Sciatic nerve (tissue), 2 donors: ENCODE data around the gene CTAGE15. TPM values are rescaled to one million over a fixed set of nuclear protein-coding genes. Genes with fewer than 3 reads are reported as not detected.
A peak's percentile ranks its signal among the peaks of the same experiment; 100 is the strongest.
"Not testable (repeated sequence)": the region's sequence is repeated elsewhere in the genome, so short reads cannot be mapped to it uniquely, and the experiment has no call there.

Experiments
- ATAC-seq: fragments of 200-7000 bp; cut with Tn5 transposase; one replicate; pipeline ENCODE4 v1.9.1; 2020; ENCODE audit warnings: mild to moderate bottlenecking, moderate library complexity
- DNase-seq: peaks from one replicate; pipeline ENCODE4 v3.0.0-alpha.2; 2020; ENCODE audit warnings: low spot score
- intact Hi-C: fragments of 100-400 bp; cut with DNase I; formaldehyde crosslinking; loops from one replicate; pipeline ENCODE4 v1.14.2; 2022
- total RNA-seq: library from RNA; stranded (reverse); fragmentation: NEBNext Ultra II Directional; extraction: Animal tissue kit (Norgen Biotek cat#: 25700); gene quantifications from one replicate; pipeline ENCODE4 v1.2.1, GENCODE V29; 2021
- donor health status: DM: no; HTN: no; CAD: no.
- donor health status: DM: no; HTN: no; CAD: no.

Gene CTAGE15, protein sequence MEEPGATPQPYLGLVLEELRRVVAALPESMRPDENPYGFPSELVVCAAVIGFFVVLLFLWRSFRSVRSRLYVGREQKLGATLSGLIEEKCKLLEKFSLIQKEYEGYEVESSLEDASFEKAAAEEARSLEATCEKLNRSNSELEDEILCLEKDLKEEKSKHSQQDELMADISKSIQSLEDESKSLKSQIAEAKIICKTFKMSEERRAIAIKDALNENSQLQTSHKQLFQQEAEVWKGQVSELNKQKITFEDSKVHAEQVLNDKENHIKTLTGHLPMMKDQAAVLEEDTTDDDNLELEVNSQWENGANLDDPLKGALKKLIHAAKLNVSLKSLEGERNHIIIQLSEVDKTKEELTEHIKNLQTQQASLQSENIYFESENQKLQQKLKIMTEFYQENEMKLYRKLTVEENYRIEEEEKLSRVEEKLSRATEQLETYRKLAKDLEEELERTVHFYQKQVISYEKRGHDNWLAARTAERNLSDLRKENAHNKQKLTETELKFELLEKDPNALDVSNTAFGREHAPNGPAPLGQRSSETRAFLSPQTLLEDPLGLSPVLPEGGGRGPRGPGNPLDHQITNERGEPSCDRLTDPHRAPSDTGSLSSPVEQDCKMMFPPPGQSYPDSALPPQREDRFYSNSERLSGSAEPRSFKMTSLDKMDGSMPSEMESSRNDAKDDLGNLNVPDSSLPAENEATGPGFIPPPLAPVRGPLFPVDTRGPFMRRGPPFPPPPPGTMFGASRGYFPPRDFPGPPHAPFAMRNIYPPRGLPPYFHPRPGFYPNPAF
- not detected for total RNA-seq

DNA sequence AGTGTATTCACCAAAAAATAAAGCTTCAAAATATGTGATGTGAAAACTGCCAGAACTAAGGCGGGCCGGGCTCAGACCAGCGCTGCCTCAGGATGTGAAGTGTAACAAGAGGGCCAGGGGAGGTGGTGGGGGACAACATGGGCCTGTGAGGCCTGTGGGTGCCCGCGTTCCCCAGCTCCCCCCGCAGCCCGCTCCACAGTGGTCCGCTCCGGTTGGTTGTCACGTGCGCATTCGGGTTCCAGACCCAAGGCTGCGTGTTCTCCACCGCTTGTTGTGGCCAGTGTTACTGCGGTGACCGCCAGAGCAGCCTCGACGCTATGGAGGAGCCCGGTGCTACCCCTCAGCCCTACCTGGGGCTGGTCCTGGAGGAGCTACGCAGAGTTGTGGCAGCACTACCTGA is at the start of gene CTAGE15:
TSS of gene CTAGE15 (plus strand) at position 301 of the 400 bp plus-strand sequence. CDS start at position 318, 17 bp downstream.
- ATAC-seq, intact Hi-C loops, DNase-seq: not testable (repeated sequence)

DNA sequence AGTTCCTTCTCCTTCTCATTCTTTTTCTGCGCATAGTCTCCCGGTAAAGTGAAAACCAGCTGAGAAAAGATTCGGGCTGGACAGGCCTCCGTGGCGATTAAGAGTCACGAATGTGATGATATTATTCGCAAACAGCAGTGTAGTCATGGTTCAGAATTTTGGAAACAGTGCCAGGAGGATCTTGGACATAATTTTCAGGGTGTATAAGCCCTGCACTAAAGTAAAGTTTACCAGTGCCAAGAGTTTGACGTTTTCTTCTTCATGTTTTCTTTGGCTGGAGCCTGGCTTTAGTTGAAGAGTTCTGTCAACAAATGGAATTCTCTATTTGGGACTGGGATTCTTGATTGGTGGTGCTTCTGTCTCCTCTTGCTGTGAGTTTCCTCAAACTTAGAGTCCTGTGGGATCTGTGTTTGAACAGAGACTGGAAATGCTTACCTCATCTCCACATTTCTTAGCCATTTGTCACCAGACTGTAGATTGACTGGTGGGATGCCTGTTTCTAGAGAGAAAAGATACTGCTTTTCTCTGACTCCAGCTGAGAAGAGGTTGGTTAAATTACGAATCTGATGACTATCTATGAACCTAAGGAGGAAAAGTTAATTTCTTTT is 49.2 kb upstream of the CTAGE15 start:
- intact Hi-C loops, DNase-seq: not testable (repeated sequence)
- peak; percentile 93 for ATAC-seq

DNA sequence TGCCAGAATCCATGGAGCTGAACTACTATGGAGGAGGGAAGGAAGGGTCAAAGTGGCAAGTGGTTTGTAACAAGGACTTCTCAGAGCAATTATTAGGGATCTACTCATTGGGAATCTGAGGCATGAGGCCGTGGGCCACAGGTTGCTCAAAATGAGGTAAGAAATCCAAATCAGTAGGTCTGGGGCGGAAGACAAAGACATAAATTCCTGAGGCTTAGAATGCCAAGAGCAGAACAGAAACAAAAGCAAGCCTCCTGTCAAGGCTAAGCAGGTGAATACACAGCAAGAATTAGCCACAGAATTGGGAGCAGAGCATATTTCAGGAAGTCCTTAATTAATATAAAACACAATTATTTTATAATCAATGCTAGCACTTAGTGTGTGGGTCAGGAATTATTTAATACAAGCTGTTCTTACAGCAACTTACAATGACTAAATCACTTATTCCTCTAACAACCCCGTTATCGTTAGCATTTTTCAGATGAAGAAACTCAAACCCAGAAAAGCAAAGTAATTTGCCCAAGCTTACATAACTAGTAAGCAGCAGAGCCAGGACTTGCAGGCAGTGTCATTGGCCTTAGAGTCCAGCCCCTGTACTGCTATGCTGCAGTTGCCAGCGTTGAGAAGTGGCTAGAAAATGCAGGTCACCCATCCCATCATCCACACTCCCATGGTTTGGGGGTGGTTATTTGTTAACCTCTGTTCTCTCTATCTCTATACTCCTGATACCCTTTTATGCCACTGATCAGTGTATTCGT is 40.3 kb upstream of the CTAGE15 start:
- ATAC-seq: peak; percentile 35
- intact Hi-C loops: not testable (repeated sequence)

DNA sequence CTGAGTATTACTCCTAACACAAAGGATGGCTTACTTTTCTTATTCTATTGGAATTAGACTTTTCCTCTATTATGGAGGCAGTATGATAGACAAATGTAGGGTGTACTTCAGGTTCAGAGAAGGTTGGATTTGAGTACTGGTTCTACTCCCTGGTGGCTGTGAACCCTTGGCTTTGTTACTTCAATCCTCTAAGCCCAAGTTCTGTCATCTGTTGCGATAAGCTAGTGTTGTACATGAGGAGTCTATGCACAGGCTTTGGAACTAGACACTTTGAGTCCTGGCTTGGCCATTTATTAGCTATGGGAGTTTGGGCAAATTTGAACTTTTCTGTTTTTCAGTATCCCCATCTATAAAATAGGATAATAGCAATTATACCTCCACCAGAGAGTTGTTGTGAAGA is 39.7 kb upstream of the CTAGE15 start:
- intact Hi-C loops, ATAC-seq, DNase-seq: not testable (repeated sequence)

More for the DNA sequence above, 40.3 kb upstream of the CTAGE15 start:
- not testable (repeated sequence) for DNase-seq

DNA sequence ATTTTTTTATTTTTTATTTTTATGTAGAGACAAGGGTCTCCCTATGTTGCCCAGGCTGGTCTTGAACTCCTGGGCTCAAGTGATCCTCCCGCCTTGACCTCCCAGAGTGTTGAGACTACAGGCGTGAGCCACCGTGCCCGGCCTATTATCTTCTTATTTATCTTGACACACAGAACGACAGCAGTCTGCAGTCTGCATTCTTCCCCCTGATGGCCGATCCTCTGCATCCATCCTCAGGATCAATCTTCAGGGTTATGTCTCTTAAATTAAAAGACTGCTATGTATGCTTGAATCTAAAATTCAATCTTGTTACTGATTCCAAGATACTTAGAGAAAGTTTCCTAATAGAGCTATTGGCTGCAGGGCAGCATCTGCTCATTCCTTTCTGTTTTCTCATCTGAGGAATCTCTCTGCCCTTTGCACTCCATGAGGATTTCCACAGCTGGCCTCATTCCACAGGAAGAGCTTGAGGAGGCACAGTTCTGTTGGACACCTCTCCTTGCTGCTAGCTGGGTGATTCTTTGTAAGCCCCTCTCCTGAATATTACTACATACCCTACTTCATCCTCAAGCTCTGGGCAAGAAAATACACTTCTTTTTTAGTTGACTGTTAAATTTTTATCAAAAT is 38.3 kb upstream of the CTAGE15 start:
- DNase-seq, intact Hi-C loops: not testable (repeated sequence)
- ATAC-seq: peak; percentile 97

DNA sequence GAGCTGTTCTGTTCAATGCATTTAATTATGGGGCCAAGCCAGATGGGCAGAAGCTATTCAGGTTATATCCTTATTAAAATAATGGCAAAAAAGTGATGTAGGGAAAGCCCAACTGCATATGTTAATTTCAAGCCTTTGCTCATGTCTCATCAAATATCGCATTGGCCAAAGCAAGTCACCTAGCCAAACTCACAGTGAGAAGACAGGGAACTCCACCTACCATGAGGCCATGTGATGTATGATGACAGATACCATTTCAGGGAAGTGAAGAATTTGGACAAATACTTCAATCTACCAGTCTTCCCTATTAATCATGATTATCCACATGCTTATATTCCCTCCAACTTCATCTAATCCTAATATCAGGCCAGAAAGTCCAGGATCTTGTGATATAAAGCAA is 35.2 kb upstream of the CTAGE15 start:
- intact Hi-C loops: not testable (repeated sequence)

DNA sequence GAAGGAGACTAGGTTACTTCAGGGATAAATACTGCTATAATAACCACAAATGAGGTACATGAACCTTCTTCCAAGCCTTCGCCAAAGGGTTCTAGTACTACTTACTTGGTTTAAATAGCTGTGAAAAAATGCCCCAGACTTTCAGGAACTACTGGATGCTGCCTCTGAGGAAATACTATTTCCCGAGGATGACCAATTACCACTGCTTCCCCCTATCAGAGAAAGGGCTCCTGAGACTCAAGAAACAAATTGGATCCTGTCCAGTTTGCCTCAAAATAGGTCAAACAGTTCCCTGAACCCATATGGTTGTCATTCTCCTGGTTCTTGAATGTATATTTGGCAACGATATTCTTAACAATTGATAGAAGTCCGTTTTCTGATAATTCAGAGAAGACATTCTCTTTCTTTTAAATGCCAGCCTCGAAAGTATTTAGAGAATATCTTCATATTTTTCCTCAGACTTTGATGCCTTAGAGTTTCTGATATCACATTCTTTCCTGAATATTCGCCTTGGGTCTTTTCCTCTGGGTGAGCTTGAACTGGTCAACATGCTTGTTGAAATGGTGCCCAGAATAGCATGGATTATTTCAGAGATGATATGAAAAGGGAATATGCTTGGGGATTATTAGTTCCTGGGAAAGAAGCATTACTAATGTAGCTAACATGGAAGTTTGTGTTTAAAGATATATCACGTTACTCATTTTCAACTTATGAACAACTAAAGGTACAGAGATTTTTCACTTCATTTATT is 28.1 kb upstream of the CTAGE15 start:
- intact Hi-C loops, DNase-seq: not testable (repeated sequence)
- ATAC-seq: peak; percentile 22

More for the DNA sequence above, 35.2 kb upstream of the CTAGE15 start:
- ATAC-seq, DNase-seq: not testable (repeated sequence)

DNA sequence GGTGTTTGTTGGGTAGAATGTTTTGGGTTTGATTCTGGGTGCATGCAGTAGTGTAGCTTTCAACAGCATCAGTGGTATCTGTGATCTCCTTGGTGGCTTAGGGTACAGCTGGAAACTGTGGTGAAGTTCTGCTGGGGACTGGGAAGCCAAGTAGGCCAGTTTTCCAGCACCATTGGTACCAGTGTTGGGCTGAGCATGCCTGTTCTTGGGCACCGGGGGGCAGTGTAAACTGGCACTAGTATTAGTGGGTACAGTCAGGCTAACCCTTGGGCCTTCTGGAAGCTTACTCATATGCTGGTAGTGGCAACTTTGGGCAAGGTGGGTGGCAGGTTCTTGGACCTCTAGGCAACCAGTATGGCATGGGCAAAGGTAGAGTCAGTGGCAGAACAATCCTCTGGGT is 15.6 kb upstream of the CTAGE15 start:
- not testable (repeated sequence) for ATAC-seq

DNA sequence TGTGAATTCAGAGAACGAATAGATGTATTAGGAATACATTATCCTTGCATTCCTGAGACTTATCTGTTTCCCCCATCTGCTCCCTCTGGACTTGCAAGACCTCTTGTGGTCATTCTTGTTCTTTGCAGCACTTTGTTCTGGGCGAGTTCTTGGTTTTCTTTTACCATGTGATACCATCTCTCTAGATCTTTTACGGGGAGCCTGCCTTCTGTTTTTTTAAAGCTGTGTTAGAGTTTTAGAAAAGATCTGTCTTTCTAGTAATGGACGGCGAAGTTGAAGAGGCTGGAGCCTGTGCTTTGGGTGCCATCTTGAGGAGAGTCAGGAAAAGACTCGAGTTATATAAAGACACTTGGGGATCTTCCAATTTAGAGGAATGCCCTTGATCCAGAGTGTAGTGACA is 8.3 kb upstream of the CTAGE15 start:
- intact Hi-C loops, DNase-seq: not testable (repeated sequence)
- ATAC-seq: peak; percentile 96

More for the DNA sequence above, 15.6 kb upstream of the CTAGE15 start:
- intact Hi-C loops, DNase-seq: not testable (repeated sequence)

DNA sequence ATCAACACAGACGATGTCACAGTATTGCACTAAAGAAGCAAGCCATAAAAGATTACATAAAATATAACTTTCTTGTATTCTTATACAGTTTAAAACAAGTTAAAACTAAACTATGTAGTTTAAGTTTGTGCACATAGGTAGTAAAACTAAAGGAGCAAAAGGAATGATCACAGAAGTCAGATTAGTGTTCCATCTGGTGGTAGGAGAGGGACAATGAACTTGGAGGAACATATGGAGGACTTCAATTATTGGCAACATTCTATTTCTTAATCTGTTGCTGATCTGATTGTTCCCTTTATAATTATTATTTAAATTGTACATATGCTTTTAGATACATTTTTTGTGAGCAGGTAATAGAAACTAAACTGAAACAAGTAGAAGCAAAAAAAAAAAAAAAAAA is 5.6 kb upstream of the CTAGE15 start:
- intact Hi-C loops, DNase-seq, ATAC-seq: not testable (repeated sequence)

DNA sequence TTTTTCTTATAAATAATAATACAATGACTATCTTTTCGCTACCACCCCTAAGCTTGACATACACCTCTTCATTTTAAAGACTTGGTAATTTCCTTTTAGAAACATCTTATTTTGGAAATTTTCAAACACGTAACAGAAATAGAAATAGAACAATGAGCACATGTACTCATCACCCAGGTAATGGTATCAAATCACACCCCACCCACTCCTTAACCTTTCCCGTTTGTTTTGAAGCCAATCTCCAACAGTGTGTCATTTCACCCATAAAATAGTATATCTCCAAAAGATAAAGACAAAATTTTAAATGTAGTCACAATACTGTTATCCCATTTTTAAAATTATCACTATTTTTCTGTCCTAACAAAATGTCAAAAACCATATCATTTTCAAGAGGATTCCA is 16.6 kb downstream of the CTAGE15 start:
- intact Hi-C loops, DNase-seq, ATAC-seq: not testable (repeated sequence)

DNA sequence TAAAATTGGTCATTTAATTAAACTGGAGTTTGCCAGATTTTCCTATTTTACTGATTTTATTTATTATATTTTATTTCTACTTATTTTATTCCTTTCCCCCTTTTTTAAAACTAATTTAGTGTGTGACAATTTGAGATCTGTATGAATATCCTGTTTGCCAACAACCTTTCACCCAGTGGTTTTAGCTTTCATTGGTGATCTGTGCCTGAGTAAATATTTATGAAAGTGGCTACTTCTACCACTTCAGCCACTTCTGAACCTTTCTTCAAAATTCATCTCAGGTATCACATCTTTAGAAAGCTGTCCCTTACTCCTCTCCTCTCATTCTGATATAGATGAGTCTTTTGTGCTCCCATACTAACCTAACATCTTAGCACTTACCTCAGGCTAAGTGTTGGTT is 18.3 kb downstream of the CTAGE15 start:
- intact Hi-C loops, DNase-seq, ATAC-seq: not testable (repeated sequence)

DNA sequence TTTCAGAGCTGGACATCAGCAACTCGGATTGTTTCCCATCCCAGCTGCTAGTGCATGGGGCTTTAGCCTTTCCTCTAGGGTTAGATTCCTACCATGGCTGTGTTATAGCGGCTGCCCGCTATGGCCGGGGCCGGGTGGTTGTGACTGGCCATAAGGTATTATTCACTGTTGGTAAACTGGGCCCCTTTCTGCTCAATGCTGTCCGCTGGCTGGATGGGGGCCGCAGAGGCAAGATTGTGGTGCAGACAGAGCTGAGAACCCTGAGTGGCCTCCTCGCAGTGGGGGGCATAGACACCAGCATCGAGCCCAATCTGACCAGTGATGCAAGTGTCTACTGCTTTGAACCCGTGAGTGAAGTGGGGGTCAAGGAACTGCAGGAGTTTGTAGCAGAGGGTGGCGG is 26.5 kb downstream of the CTAGE15 start:
- peak; percentile 13 for ATAC-seq
- peak; percentile 5 for DNase-seq

DNA sequence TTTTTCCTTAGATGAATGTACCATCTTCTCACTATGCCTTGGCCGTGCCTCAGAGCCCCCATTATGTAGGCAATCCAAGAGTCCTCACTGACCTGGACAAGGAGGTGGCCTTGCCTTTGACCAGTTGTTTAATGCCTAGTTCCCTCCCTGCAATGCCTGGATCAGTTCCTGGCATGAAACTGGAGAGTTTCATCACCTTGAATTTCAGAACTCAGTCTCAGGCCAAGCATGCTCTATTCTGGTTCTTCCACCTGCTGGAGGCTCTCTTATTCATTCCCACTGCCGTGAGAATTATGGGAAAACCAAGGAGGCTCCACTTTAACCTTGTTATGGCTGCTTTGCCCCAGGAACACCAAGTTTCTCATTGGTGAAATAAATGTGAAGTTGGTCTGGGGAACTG is 31.9 kb downstream of the CTAGE15 start:
- intact Hi-C loops, ATAC-seq, DNase-seq: not testable (repeated sequence)

More for the DNA sequence above, 26.5 kb downstream of the CTAGE15 start:
- intact Hi-C loops: not testable (repeated sequence)

DNA sequence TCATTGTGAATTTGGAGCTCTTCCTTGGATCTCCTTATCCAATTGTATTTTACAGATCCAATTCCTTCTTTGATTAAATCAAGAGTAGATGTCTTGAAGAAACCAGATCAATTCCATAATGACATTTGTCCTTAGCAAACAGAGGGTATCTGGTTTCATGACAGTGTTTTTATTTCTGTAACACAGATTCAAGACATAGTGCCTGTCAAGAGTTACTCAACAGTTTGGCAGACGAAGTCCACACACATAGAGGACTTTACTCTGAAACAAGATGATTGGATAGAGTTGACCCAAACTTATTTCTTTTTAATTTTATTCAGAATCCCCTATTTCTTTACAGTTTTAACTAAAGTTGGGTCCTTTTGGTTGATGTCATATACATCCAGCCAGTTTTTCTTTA is 34.5 kb downstream of the CTAGE15 start:
- intact Hi-C loops, ATAC-seq, DNase-seq: not testable (repeated sequence)

DNA sequence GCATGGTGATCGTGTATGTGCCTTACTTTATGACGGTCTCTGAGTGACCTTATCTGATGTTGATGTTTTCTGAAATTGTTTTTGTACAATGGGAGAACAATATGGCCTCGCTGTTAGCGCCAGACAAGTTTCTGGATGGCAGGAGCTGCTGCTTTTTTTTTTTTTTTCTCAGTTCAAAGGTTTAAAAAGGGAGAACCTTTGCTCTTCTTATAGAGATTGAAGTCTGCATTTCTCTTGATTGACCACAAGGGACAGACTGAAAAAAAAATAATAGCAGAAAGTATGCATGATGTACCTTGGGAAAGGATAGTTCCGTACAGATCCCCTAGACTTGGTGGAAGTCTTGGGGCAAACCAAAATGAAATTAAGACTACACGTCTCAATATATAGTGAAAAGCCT is 43.9 kb downstream of the CTAGE15 start:
- ATAC-seq, DNase-seq, intact Hi-C loops: not testable (repeated sequence)

DNA sequence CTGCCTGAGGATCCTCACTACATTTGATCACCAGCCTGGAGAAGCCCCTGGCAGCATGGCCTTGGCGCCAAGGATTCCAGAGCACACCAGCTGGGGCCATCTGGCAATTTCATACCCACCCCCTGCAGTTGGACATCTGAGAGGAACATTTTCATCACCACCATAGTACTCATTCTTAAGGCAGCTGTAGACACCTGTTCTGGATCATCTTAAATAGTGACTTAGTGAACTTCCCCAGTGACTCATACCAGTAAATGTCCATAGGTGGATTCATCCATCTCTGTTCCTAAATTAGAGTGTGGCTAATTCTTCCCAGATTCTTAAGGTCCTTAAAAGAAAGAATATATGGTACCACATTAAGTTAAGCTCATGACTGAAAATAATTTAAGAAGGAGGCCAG is 45.6 kb downstream of the CTAGE15 start:
- DNase-seq, ATAC-seq, intact Hi-C loops: not testable (repeated sequence)
